ENCODE measurements around the gene EPB41L5.

DNA sequence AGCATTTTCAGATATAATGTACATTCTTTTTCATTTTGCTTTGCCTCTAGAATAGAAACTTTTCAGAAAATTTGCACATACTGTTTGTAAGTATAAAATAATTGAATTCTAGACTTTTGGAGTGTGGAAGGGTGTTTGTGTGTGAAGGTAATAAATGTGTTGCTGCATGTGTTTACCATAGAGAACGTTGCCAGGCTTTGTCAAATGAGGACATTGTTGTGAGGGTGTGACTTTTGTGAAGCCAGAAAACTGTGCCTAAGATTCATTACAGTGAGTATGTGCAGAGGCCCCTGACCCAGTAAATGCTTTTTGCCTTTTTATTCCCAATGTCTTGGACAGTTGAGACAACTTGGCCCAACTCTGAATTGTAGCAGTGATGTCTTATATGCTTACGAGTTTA, 30.4 kb upstream of the EPB41L5 start:
- TF ChIP-seq, protein P1, sequence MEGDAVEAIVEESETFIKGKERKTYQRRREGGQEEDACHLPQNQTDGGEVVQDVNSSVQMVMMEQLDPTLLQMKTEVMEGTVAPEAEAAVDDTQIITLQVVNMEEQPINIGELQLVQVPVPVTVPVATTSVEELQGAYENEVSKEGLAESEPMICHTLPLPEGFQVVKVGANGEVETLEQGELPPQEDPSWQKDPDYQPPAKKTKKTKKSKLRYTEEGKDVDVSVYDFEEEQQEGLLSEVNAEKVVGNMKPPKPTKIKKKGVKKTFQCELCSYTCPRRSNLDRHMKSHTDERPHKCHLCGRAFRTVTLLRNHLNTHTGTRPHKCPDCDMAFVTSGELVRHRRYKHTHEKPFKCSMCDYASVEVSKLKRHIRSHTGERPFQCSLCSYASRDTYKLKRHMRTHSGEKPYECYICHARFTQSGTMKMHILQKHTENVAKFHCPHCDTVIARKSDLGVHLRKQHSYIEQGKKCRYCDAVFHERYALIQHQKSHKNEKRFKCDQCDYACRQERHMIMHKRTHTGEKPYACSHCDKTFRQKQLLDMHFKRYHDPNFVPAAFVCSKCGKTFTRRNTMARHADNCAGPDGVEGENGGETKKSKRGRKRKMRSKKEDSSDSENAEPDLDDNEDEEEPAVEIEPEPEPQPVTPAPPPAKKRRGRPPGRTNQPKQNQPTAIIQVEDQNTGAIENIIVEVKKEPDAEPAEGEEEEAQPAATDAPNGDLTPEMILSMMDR (IDR thresholded peaks at IDR 0.05): no peak
- TF ChIP-seq ZFX (IDR thresholded peaks at IDR 0.05; ENCODE audit: borderline replicate concordance): no peak

Measured in 22Rv1 (cell line).